AG04449 (cell line): ENCODE data around the gene DNM2.

Source experiments
- CTCF ChIA-PET: fragments of 350-600 bp; formaldehyde crosslinking; extraction: SDS; loops from one replicate; lab custom pipeline; 2021; ENCODE audit warnings: antibody characterized with exemption; lab: Yijun Ruan, JAX
- POLR2A ChIA-PET: fragments of 400-600, 350-600 bp; formaldehyde crosslinking; extraction: SDS; loops from one replicate; lab custom pipeline; 2020; ENCODE audit warnings: antibody characterized with exemption, inconsistent platforms; lab: Yijun Ruan, JAX
- DNase-seq: peaks from one replicate; pipeline ENCODE4 v3.0.0-alpha.2; 2010; ENCODE audit warnings: low read depth, low spot score
- H3K4me3 ChIP-seq: 2 replicates; pipeline ENCODE4 v1.5.1; 2011; ENCODE audit warnings: low read depth, mild to moderate bottlenecking, control low read depth, low read length
- TF ChIP-seq, protein P1 (sequence below): IDR thresholded peaks from one replicate; pipeline ENCODE4 v1.5.1; 2011; ENCODE audit warnings: mild to moderate bottlenecking, moderate library complexity, low read length, control low read depth, inconsistent platforms; ENCODE audit not compliant: insufficient read depth; ENCODE audit errors: missing control alignments

The DNM2 gene

DNA sequence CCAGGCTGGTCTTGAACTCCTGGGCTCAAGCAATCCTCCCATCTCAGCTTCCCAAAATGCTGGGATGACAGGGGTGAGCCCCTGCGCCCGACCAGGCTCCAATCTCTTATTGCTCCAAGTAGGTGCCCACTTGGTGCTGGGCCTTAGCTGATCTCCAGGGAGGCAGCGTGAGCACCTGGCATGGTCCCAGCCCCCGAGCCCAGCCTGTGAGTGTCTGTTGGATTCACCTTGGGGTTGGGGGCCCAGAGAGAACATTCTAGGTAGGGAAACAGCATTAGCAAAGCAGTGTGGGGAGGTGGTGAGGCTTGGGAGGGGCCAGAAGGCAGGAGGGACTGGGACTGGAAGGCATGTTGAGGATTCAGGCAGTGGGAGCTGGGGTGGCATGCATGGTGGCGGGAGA, 45.5 kb downstream of the DNM2 start:
- TF ChIP-seq, protein P1, sequence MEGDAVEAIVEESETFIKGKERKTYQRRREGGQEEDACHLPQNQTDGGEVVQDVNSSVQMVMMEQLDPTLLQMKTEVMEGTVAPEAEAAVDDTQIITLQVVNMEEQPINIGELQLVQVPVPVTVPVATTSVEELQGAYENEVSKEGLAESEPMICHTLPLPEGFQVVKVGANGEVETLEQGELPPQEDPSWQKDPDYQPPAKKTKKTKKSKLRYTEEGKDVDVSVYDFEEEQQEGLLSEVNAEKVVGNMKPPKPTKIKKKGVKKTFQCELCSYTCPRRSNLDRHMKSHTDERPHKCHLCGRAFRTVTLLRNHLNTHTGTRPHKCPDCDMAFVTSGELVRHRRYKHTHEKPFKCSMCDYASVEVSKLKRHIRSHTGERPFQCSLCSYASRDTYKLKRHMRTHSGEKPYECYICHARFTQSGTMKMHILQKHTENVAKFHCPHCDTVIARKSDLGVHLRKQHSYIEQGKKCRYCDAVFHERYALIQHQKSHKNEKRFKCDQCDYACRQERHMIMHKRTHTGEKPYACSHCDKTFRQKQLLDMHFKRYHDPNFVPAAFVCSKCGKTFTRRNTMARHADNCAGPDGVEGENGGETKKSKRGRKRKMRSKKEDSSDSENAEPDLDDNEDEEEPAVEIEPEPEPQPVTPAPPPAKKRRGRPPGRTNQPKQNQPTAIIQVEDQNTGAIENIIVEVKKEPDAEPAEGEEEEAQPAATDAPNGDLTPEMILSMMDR, result no peak
- H3K4me3 ChIP-seq, result no peak overlapping the region
- POLR2A ChIA-PET, result no interaction called here

DNA sequence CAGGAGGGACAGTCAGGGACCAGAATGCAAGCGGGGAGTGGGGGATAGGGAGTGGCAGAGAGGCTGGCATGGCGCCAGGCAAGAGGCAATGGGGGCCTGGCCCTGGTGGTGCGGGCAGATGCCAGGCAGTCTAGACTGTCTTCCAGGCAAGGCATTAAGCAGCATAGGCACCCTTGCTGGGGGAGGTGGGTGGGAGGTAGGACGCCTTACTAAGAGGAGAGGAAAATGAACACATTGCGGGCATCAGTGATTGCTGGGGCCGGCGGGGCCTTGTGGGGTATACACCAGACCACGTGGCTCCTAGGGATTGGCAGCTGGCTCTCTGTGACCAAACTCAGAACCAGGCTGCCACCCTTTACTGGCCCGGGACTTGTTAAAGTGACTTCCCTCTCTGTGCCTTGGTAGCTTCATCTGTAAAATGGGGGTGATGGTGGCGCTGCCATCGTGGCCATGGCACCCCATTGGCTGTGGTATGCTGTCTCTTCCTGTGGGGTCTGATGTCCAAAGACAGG, 46.0 kb downstream of the DNM2 start:
- H3K4me3 ChIP-seq, result no peak overlapping the region

More for the DNA sequence above, 45.5 kb downstream of the DNM2 start:
- no peak for DNase-seq
- CTCF ChIA-PET, result interaction anchor here (1.1 to 1.3 kb wide), 2 partner anchors 46 to 102 kb away, joined by 4 read pairs; partner anchors contain the start of gene DNM2

DNA sequence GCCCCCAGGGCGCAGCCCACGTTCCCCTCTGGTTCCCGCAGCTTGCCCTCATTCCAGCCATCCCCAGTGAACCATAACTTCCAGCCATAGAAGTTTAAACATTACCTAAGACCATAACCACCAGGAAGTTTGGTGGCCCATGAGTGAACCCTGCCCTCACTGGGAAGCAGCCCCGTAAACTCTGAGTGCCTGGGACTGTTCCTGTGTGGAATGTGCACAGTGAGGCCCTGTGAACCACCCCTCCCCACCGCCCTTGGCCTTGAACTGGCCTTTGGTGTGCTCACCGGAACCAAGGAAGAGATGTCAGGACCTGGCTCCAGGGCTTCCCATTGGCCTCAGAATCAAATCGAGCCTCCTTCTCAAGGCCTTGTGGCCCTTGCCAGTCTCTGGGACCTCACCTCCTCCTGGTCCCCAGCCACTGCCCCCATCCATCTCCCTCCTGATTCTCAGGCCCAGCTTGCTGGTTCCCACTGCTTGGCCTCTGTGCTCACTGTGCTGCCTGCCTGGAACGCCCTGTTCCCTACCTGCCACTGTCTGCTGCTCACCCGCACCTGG, 46.5 kb downstream of the DNM2 start:
- TF ChIP-seq, protein P1, result no peak
- DNase-seq, result no peak
- ChIA-PET POLR2A (no interaction called here), CTCF (interaction anchor here (1.6 kb wide), 1 partner anchor 47 kb away, joined by 5 read pairs; the partner anchor contains the start of gene DNM2)
- no peak overlapping the region for H3K4me3 ChIP-seq

More for the DNA sequence above, 46.0 kb downstream of the DNM2 start:
- ChIA-PET POLR2A (no interaction called here), CTCF (interaction anchor here (1.1 to 1.3 kb wide), 2 partner anchors 46 to 101 kb away, joined by 4 read pairs; partner anchors contain the start of gene DNM2)
- TF ChIP-seq, protein P1, result no peak
- no peak for DNase-seq

DNA sequence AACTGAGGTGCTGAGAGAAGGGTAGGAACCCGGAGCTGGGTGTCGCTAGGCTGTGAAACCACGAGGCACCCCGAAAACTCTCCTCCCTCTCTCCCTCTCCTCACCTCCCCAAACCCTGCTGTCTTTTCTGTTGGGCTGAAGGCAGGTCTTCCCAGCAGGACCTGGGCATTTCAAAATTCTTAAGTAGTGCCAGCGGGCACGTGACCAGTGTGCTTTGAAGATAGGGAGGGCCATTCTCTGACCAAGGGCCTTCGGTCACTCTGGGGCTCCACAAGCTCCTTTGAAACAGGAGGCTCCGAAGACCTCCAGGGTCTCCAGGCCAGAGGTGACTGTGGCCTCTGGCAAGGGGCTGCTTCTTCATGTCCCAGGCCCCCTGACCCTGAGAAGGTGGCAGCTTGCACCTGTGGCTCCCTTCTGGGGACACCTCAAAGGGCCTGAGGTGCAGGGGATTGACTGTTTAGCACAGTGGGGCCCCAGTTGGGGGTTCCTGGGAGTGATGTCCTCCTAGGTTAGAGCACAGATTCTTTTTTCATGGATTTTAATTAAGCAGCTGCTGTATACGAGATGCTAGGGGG, 48.3 kb downstream of the DNM2 start:
- CTCF ChIA-PET, result interaction anchor here (1.2 to 1.6 kb wide), 2 partner anchors 48 to 49 kb away, joined by 5 read pairs; partner anchors contain the start of gene DNM2
- DNase-seq, result no peak
- TF ChIP-seq, protein P1, result no peak
- POLR2A ChIA-PET, result no interaction called here
- no peak overlapping the region for H3K4me3 ChIP-seq

DNA sequence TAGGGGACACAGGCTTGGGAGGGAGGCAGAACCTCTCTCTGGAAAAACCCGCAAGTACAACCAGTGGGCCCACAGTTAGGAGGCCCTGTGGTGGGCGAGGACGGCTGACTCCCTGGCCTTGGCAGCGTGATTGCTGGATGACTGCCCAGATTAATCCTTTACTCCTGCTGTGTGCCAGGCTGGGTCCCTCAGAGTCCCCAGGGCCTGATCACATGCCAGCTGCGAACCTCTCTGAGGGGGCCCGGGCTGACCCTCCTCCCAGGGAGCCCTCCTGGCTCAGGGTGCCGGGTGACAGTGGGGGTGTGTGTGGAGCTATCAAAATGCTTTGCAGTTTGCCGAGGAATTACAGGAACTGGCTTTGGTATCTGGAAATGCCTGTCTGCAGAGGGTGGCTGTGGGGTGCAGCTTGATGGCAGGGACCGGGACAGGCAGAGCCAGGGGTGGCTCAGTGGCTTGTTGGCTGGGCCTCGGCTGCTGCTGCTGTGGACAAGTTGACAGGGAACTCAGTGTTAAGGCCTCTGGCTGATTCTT, 48.9 kb downstream of the DNM2 start:
- POLR2A ChIA-PET, result no interaction called here
- H3K4me3 ChIP-seq, result no peak overlapping the region
- TF ChIP-seq, protein P1, result no peak
- no peak for DNase-seq
- CTCF ChIA-PET, result interaction anchor here (1.2 kb wide), 1 partner anchor 50 kb away, joined by 5 read pairs; the partner anchor contains the start of gene DNM2

DNA sequence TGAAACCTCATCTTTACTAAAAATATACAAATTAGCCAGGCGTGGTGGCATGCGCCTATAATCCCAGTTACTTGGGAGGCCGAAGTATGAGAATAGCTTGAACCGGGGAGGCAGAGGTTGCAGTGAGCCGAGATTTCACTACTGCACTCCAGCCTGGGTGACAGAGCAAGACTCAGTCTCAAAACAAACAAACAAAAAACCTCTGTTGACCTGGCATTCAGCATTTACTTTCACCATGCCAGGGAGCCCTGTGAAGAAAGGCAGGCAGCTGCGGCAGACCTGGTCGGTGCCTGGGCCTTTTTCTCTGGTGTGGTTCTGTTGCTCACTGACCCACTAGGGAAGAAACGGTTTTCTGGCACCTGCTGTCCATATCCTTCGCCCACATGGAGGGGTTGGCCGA, 49.8 kb downstream of the DNM2 start:
- no peak overlapping the region for H3K4me3 ChIP-seq
- ChIA-PET CTCF (no interaction called here), POLR2A (no interaction called here)
- no peak for DNase-seq
- TF ChIP-seq, protein P1, result no peak
